Endometrium (tissue), 2 donors: ENCODE data around the gene FANCB.

Experiments used
- FAIRE-seq: peaks from 2 replicates; lab custom pipeline; 2012; peaks lifted over from hg19 to GRCh38; lab: Jason Lieb, UNC
- donor health status: control.
- donor health status: control.

Gene FANCB

DNA sequence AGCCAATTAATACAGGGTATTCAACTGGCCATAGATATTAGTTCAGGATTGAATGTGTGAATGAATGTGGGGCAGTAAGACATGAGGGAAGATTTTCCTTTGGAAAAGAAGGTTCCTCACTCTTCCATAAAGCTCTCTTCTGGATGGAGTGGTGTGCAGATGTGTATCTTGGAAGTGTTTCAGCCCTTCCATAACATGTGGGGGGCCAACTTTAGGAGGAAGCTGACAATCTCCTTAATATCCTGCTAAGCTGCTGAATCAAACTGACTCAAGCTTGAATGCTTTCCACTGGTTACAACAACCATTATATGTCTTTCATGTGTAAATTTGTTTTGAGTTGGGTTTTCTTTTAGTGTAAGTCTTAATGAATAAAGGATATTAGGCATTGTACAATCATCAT lies 40.3 kb downstream of the FANCB start:
- FAIRE-seq: no peak

DNA sequence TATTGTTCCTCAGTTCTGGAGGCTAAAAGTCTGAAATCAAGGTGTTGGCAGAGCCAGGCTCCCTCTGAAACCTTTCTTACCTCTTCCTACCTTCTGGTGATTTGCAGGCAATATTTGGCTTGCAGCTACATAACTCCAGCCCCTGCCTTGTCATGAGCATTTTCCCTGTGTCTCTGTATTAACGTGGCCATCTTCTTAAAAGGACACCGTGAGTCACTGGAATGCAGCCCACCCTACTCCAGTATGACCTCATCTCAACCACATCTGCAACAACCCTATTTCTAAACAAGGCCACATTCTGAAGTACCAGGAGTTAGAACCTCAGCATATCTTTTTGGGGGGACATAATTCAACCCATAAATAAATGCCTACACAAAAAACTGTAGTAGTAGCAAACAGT lies 40.7 kb downstream of the FANCB start:
- FAIRE-seq: no peak

GRCh38 chrX:14829643-14830042 lies 43.2 kb downstream of the FANCB start:
- FAIRE-seq: no peak

- no peak for FAIRE-seq
Observed at GRCh38 chrX:14826319-14826718, 46.5 kb downstream of the FANCB start.

GRCh38 chrX:14825851-14826250 lies 47.0 kb downstream of the FANCB start:
- no peak for FAIRE-seq

GRCh38 chrX:14819769-14820168 lies 53.1 kb downstream of the FANCB start:
- FAIRE-seq: no peak

DNA sequence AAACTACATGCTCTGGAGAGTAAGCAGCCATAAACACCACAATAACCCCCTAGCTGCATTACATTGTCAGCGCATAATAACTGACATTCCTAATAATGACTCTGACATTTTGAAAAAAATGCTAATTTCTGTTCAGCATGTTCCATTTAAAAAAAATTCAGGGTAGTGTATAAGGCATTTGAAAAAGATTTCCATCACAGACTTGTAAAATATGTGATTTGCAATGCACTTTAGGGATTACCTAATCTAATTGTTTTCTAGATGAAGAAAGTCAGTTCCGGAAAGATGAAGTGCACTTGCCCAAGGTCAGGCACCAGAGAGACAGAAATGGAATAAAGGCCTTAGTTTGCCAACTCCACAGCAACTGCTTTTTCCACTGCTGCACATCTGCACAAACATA lies 55.3 kb downstream of the FANCB start:
- no peak for FAIRE-seq

DNA sequence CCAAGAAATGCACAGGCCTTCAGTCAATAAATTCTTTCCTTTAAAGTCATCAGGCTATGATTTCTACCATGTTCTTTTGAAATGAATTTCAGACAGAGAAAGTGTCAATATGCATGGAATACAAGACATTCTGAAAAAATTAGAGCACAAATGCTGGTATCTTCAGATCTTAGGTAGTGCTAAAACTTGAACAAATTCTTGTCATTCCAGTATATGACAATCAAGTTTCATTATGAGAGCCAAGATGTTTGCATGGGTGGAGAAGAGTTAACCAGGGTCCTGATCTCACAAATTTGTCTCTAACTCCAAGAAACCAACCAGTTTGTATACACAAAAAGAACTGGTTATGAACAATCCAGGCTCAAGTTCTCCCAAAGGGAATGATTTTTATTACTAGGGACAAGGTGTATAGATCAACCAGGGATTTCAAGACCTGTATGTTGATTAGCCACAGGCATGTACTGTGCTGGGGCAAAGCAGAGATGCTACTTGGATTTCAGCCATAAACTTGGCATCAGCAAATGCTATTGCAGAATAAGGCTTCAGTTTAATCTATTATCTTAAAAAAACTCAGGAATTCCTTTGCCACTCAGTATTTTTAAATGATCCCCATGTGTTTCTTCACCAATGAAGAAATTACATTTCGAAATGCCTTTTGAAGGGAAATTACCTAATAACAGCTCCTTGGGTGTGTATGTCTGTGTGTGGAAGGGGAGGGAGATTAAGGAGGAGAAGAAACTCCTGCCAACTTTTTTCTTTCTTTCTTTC lies 69.7 kb downstream of the FANCB start:
- no peak for FAIRE-seq

GRCh38 chrX:14801136-14801535 lies 71.7 kb downstream of the FANCB start:
- FAIRE-seq: no peak

- FAIRE-seq: no peak
Observed at GRCh38 chrX:14798805-14799397, 74.0 kb downstream of the FANCB start.
